SU-DHL-6 (cell line): Measurements from ENCODE around the gene CLEC16A.
"Not testable (repeated sequence)": the region's sequence is repeated elsewhere in the genome, so short reads cannot be mapped to it uniquely, and the experiment has no call there.

Experiments used
- H2AFZ ChIP-seq: fragments of 200-600 bp; sonication (generic); 2 replicates; pipeline ENCODE4 v1.6.1; 2014; ENCODE audit warnings: low read depth, mild to moderate bottlenecking, moderate library complexity, mixed read lengths, antibody characterized with exemption, low read length; ENCODE audit not compliant: severe bottlenecking
- H3F3A ChIP-seq: fragments of 200-600 bp; shearing (Covaris generic); 2 replicates; pipeline ENCODE4 v1.6.0; 2016; ENCODE audit warnings: antibody characterized with exemption, mild to moderate bottlenecking; ENCODE audit not compliant: insufficient read depth
- H3K27ac ChIP-seq: fragments of 200-600 bp; sonication (generic); 2 replicates; pipeline ENCODE4 v1.5.1; 2016; ENCODE audit warnings: low read depth, mild to moderate bottlenecking, low read length, moderate library complexity, mixed read lengths
- H3K27me3 ChIP-seq: fragments of 200-600 bp; sonication (generic), shearing (Covaris generic); 2 replicates; pipeline ENCODE4 v1.6.0; 2014; ENCODE audit warnings: mild to moderate bottlenecking, low read length
- H3K36me3 ChIP-seq: fragments of 200-600 bp; sonication (generic); 2 replicates; pipeline ENCODE4 v1.6.1; 2014; ENCODE audit warnings: mild to moderate bottlenecking, low read length, mixed read lengths
- H3K4me2 ChIP-seq: fragments of 300-600, 200-600 bp; shearing (Covaris generic), sonication (generic); 2 replicates; pipeline ENCODE4 v1.6.0; 2014; ENCODE audit warnings: low read length, low read depth, mild to moderate bottlenecking; ENCODE audit not compliant: poor library complexity, severe bottlenecking
- H3K4me3 ChIP-seq: fragments of 200-600 bp; sonication (generic); 2 replicates; pipeline ENCODE4 v1.5.1; 2014; ENCODE audit warnings: antibody characterized with exemption, low read length, mild to moderate bottlenecking, mixed read lengths; ENCODE audit not compliant: insufficient read depth, poor library complexity, severe bottlenecking
- H3K79me2 ChIP-seq: fragments of 200-600 bp; sonication (generic); 2 replicates; pipeline ENCODE4 v1.6.1; 2014; ENCODE audit warnings: mild to moderate bottlenecking, low read length, moderate library complexity; ENCODE audit not compliant: insufficient read depth
- H3K9ac ChIP-seq: fragments of 200-600 bp; sonication (generic); 2 replicates; pipeline ENCODE4 v1.7.0; 2014; ENCODE audit warnings: mild to moderate bottlenecking, low read length
- H3K9me2 ChIP-seq: fragments of 200-600 bp; sonication (generic); replicated peaks from 2 replicates; pipeline ENCODE4 v1.6.1; 2014; ENCODE audit warnings: low read length; ENCODE audit not compliant: insufficient read depth
- H3K9me3 ChIP-seq: fragments of 200-600 bp; sonication (generic); 2 replicates; pipeline ENCODE4 v1.6.1; 2014; ENCODE audit warnings: low read length, mixed read lengths; ENCODE audit not compliant: insufficient read depth
- H4K20me1 ChIP-seq: fragments of 200-600 bp; sonication (generic); 2 replicates; pipeline ENCODE4 v1.6.1; 2014; ENCODE audit warnings: low read depth, mild to moderate bottlenecking, antibody characterized with exemption, low read length, moderate library complexity, mixed read lengths
- EZH2phosphoT487 ChIP-seq: fragments of 200-600 bp; sonication (generic), shearing (Covaris generic); conservative IDR thresholded peaks from 2 replicates; pipeline ENCODE4 v1.6.1; 2018; ENCODE audit warnings: mild to moderate bottlenecking, antibody characterized with exemption, low read length, moderate library complexity, mixed read lengths
- TF ChIP-seq, protein P1 (sequence below): fragments of 200-600 bp; sonication (generic); IDR thresholded peaks from one replicate; pipeline ENCODE4 v1.5.1; 2017; ENCODE audit warnings: antibody characterized with exemption, mild to moderate bottlenecking, low read length, moderate library complexity; ENCODE audit not compliant: insufficient read depth, poor library complexity, severe bottlenecking

Gene CLEC16A

DNA sequence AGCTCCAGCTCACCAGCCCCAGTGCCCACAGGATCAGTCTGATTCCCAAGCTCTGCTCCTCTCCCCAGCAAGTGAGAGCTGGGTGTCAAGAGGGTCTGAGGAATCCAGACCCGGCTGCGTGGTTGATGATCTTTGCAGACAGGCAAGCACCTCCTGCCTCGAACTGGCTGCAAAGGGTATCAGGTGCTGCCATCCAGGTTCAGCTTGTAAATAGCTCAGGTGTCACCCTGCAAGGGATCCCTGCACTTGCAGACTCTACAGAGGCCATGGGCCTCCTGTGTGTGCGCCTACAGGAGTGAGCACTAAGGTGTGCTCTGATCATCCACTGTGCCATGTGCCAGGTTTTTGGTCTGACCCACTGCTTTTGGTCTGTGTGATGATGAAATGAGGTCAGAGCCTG is 18.3 kb upstream of the CLEC16A start:
- no peak for TF ChIP-seq EZH2phosphoT487
- TF ChIP-seq, protein P1, sequence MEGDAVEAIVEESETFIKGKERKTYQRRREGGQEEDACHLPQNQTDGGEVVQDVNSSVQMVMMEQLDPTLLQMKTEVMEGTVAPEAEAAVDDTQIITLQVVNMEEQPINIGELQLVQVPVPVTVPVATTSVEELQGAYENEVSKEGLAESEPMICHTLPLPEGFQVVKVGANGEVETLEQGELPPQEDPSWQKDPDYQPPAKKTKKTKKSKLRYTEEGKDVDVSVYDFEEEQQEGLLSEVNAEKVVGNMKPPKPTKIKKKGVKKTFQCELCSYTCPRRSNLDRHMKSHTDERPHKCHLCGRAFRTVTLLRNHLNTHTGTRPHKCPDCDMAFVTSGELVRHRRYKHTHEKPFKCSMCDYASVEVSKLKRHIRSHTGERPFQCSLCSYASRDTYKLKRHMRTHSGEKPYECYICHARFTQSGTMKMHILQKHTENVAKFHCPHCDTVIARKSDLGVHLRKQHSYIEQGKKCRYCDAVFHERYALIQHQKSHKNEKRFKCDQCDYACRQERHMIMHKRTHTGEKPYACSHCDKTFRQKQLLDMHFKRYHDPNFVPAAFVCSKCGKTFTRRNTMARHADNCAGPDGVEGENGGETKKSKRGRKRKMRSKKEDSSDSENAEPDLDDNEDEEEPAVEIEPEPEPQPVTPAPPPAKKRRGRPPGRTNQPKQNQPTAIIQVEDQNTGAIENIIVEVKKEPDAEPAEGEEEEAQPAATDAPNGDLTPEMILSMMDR = no peak
- Histone ChIP-seq H3F3A (no peaks in the 10 kb centered on the region), H3K9me3 (no peaks in the 10 kb centered on the region), H3K27ac (no peak overlapping the region), H3K36me3 (no peaks in the 10 kb centered on the region), H2AFZ (no peak overlapping the region), H3K4me2 (no peak overlapping the region), H3K27me3 (no peaks in the 10 kb centered on the region), H3K4me3 (no peak overlapping the region), H3K79me2 (no peaks in the 10 kb centered on the region), H3K9me2 (no peaks in the 10 kb centered on the region), H4K20me1 (no peaks in the 10 kb centered on the region), H3K9ac (no peak overlapping the region)

DNA sequence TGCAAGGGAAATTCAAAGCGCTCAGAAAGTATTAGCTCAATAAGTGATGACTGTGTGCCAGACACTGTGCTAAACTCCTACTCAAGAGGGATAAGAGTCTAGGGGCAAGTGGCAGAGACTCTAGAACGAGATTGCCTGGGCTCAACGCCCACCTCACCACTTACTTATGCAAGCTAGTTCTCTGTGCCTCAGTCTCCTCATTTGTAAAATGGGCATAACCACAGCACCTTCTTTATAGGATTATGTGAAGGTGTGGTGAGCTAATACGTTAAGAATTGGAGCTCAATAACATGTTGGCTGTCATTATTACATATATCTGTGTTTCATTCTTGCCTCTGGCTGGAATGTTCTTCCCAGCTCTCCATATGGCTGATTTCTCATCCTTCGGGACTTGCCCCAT is 17.5 kb upstream of the CLEC16A start:
- Histone ChIP-seq H3K36me3 (no peaks in the 10 kb centered on the region), H3K9ac (no peak overlapping the region), H3K4me2 (no peak overlapping the region), H3K79me2 (no peaks in the 10 kb centered on the region), H3K27me3 (no peaks in the 10 kb centered on the region), H3K9me2 (no peaks in the 10 kb centered on the region), H4K20me1 (no peaks in the 10 kb centered on the region), H3K4me3 (no peak overlapping the region), H3K27ac (no peak overlapping the region), H2AFZ (no peak overlapping the region), H3K9me3 (no peaks in the 10 kb centered on the region), H3F3A (no peaks in the 10 kb centered on the region)
- TF ChIP-seq, protein P1 = no peak
- TF ChIP-seq EZH2phosphoT487 = no peak

DNA sequence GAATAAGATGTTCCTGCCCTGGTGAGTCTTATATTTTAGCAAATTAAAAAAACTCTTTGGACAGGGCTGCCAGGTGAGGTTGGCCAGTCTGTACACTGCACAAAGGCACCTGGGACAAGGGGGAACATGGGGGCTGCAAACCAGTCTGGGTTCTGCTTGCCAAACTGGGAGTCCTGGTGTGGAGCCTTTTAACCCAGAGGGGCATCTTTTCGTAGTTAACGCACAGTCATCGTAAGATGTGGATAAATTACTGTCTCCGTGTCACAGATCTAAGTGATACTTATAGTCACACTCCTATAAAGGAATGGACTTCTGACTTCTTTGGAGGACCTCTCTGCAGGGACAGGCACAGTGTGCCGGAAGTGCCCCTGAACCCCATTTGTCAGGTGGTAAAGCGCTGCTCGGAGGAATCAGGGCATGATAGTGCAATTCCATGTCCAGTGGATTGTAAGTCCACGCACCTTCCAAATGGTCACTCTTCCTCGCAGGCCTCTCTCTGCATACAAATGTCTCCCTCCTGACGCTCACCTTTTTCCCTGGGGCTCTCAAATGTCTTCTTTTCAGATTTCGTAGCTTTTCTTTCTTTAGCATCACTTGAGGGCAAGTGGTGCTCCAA is 16.8 kb upstream of the CLEC16A start:
- H3K27me3 ChIP-seq = no peaks in the 10 kb centered on the region

DNA sequence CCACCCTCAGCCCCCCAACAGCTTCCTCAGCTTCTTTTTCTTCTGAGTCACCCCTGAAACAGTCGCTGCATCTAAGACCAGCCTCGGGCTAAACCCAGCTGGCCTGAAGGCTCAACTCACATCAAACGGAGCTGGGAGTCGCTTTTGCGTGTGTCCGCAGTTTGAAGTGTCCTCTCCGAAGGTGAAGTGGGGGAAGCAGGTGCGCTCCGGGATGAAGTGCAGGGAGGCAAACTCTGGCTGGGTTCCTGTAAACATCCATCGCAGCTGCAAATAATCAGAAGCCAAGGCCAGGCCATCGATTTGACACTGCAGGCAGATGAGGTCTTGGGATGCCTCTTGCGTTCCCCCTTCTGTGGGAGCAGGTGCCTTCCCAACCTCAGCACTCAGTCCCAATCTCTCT is 15.3 kb upstream of the CLEC16A start:
- not testable (repeated sequence) for H3F3A ChIP-seq, H3K9me2 ChIP-seq, H3K4me2 ChIP-seq, H3K79me2 ChIP-seq, H3K27me3 ChIP-seq, H3K36me3 ChIP-seq, H3K4me3 ChIP-seq, H4K20me1 ChIP-seq, H3K9ac ChIP-seq, H3K9me3 ChIP-seq, H3K27ac ChIP-seq, H2AFZ ChIP-seq

More for the DNA sequence above, 16.8 kb upstream of the CLEC16A start:
- TF ChIP-seq, protein P1 = no peak
- TF ChIP-seq EZH2phosphoT487 = no peak
- Histone ChIP-seq H3K9me3 (no peaks in the 10 kb centered on the region), H3F3A (no peaks in the 10 kb centered on the region), H3K4me2 (no peak overlapping the region), H3K36me3 (no peaks in the 10 kb centered on the region), H3K27ac (no peak overlapping the region), H3K9me2 (no peaks in the 10 kb centered on the region), H3K4me3 (no peak overlapping the region), H3K9ac (no peak overlapping the region), H4K20me1 (no peaks in the 10 kb centered on the region), H3K79me2 (no peaks in the 10 kb centered on the region), H2AFZ (no peak overlapping the region)
